Effector memory CD8-positive, alpha-beta T cell (primary cell): ENCODE data around the gene BTBD1.
"Not testable (repeated sequence)": the region's sequence is repeated elsewhere in the genome, so short reads cannot be mapped to it uniquely, and the experiment has no call there.

Experiments
- ATAC-seq: fragments of 150-1000 bp; cut with Tn5 transposase; replicated peaks from 2 replicates; pipeline ENCODE4 v1.10.0; 2021; ENCODE audit warnings: mild to moderate bottlenecking, moderate library complexity
- DNase-seq, 3 experiments: peaks; one replicate each; pipeline ENCODE4 v3.0.0; 2021
- H3K27ac Mint-ChIP-seq, 2 donors: one replicate each; pipeline ENCODE4 v1.8.0; 2022; ENCODE audit warnings: mild to moderate bottlenecking in 2 of 2, mixed read lengths in 2 of 2, moderate library complexity in 2 of 2
- H3K27me3 Mint-ChIP-seq, 2 donors: one replicate each; pipeline ENCODE4 v1.8.0; 2022; ENCODE audit warnings: mixed read lengths in 2 of 2
- H3K36me3 Mint-ChIP-seq: one replicate; pipeline ENCODE4 v1.8.0; 2022; ENCODE audit warnings: mild to moderate bottlenecking, moderate library complexity, mixed read lengths; ENCODE audit not compliant: insufficient read depth
- H3K4me1 Mint-ChIP-seq, 2 donors: one replicate each; pipeline ENCODE4 v1.8.0; 2022; ENCODE audit warnings: low read depth in 2 of 2, mixed read lengths in 2 of 2
- H3K4me3 Mint-ChIP-seq, 2 donors: one replicate each; pipeline ENCODE4 v1.8.0; 2022; ENCODE audit warnings: mild to moderate bottlenecking in 2 of 2, mixed read lengths in 2 of 2, moderate library complexity in 2 of 2
- H3K9me3 Mint-ChIP-seq, 2 donors: one replicate each; pipeline ENCODE4 v1.8.0; 2022; ENCODE audit warnings: mixed read lengths in 2 of 2

BTBD1 gene

DNA sequence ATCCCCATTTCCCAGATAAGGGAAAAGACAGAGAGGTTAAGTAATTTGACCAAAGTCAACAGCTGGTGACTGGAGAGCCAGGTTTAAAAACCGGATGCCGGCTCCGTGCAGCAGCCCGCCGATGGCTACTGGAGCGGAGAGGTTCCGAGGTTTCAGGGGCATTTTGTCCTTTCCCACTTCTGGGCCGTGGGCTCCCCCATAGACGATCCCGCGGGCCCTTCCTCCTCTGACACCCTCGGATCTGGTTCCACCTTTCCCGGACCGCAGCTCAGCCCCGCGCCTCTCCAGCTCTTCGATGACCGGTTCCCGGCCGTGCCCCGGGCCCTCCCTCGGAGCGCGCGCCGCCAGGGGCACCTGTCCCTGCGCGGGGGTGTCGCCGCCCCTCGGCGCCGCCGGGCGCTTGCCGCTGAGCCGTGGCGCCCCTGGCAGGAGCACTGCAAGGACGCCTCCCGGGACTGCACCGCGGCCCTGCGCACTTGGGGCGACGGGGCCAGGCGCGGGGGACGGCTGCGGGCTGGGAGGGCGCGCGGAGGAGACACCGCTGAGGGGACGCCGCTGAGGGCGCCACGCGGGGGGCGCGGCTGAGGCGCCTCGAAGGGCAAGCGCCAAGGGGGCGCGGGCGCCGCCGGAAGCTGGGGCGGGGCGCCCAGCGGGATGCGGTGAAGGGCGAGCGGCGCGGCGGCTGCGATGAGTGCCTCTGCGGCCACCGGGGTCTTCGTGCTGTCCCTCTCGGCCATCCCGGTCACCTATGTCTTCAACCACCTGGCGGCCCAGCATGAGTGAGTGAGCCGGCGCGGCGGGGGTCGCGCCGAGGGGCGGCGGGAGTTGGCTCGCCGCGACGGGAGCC, 40.2 kb upstream of the BTBD1 start, which contains the start of gene TM6SF1:
Gene TM6SF1, plus strand, starts transcription at position 652 of the 847 bp plus-strand sequence. Its CDS starts 36 bp downstream, at position 688.
- Mint-ChIP-seq H3K27ac (peak within 1 kb of the TSS in 1 of 2 donors; percentile 27), H3K36me3 (no peaks in the 10 kb centered on the region), H3K4me1 (peaks cover 5 to 11% of the 10 kb centered on the region in 2 donors), H3K9me3 (no peaks in the 10 kb centered on the region), H3K27me3 (peaks cover 66 to 80% of the 10 kb centered on the region in 2 donors), H3K4me3 (peak within 1 kb of the TSS; percentile 69 to 73)
- ATAC-seq (peak; percentile 39), DNase-seq (no peak)

DNA sequence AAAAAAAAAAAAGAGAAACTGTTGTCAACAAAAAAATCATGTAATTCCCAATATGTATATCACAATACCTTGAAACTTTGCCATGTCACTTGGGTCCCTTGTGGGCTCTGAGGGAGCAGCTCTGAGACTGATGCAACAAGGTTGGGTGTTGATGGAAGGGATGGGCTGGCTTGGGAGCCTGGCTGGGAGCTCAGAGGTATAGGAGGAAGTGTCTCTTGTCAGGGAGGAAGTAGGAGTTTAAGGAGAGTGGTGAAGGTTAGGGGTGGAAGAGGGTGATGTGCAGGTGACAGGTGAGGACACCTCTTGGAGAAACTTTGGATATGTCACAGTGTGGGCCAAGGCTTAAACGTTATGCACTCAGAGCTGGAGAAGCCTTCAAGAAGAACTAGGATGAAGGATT, 38.4 kb upstream of the BTBD1 start:
- Mint-ChIP-seq H3K27ac (no peak overlapping the region), H3K27me3 (peaks cover 70 to 79% of the 10 kb centered on the region in 2 donors), H3K9me3 (no peaks in the 10 kb centered on the region), H3K36me3 (no peaks in the 10 kb centered on the region), H3K4me3 (no peak overlapping the region), H3K4me1 (peaks cover 5 to 11% of the 10 kb centered on the region in 2 donors)
- no peak for ATAC-seq
- DNase-seq, result no peak

DNA sequence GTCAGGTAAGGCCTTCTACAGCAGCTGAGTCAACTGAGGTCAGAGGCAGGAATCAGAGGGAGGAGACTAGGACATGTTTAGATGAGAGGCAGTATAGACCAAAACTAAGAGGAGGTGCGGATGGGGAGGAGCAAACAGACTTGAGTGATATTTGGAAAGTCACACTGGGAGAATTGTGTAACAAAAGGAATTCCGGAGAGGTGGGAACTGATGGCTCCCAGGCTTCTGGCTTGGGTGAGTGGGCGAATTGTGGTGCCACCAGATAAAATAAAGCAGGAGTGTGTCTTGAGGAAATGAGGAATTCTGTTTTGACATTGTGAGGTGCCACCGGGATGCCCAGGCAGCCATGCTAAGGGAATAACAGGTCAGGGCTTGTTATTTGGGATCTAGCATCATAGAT, 37.1 kb upstream of the BTBD1 start:
- no peaks in the 10 kb centered on the region for H3K9me3 Mint-ChIP-seq
- ATAC-seq (no peak), DNase-seq (no peak)
- peaks cover 64 to 78% of the 10 kb centered on the region in 2 donors for H3K27me3 Mint-ChIP-seq
- no peaks in the 10 kb centered on the region for H3K36me3 Mint-ChIP-seq
- no peak overlapping the region for H3K4me3 Mint-ChIP-seq
- H3K4me1 Mint-ChIP-seq, result peaks cover 5 to 10% of the 10 kb centered on the region in 2 donors
- H3K27ac Mint-ChIP-seq, result no peak overlapping the region

DNA sequence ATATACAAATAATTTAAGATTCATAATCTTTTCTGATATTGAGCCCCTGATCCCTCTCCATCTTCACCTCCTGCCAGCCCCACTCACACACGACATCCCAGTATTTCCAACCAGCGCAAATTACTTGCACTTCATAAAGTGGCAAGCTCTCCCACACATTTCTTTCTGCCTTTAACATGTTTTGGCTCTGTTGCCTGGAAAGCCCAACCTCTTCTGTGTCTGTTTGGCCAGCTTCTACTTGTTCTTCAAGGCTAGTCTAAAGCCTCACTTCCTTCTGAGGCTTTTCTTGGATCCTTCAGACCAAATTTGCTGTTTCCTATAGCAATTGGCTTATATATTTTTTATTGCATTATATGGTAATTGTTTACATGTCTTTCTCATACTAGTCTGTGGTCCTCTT, 35.3 kb upstream of the BTBD1 start:
- H3K36me3 Mint-ChIP-seq, result no peaks in the 10 kb centered on the region
- no peak overlapping the region for H3K4me3 Mint-ChIP-seq
- no peak overlapping the region for H3K27ac Mint-ChIP-seq
- DNase-seq (no peak), ATAC-seq (no peak)
- peaks cover 52 to 76% of the 10 kb centered on the region in 2 donors for H3K27me3 Mint-ChIP-seq
- H3K9me3 Mint-ChIP-seq, result no peaks in the 10 kb centered on the region
- H3K4me1 Mint-ChIP-seq, result no peaks in the 10 kb centered on the region

DNA sequence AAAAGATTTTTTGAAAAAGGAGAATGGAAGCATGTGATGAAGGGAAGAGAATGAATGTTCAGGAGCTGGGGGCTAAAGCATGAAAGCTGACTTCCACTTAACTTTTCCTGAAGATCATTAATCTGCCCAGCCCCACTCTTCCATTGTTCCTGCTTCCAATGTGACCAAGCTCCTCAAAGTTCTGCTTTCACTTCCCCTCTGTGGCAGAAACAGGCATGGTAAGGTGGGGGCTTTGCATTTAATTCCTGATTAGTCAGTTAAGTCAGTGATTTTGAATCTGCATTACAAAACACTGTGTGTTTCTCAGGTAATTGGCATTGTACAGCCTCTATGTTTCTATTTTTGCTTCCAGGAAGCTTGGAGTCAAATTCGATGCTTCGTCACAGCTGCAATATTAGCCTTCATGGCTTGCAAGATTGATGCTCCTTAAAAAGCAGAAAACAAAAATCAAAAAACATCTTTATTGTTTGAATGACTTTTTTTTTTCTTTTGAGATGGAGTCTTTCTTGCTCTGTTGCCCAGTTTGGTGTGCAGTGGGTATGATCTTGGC, 33.1 kb upstream of the BTBD1 start:
- Mint-ChIP-seq H3K36me3 (no peaks in the 10 kb centered on the region), H3K27ac (no peak overlapping the region)

DNA sequence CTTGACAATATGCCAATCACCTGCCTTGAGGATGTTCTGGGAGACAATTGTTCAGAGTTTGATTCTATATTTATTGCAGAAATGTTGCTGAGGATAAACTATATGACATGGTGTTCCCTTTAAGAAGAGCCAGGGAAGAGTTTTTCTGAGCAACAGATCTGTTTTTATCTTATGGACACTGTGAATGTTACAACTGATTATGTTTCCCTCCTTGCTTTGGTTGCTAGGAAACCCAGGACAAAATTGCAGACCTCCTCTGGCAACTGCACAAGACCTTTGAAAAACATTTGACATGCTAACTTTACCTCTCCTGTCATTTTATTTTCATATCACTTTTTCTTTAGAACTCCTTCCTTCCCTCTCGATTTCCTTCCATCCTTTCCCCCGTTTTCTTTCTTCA, 32.2 kb upstream of the BTBD1 start:
- Mint-ChIP-seq H3K9me3 (no peaks in the 10 kb centered on the region), H3K27me3 (peaks cover 45 to 64% of the 10 kb centered on the region in 2 donors), H3K27ac (no peak overlapping the region), H3K36me3 (no peaks in the 10 kb centered on the region), H3K4me3 (no peak overlapping the region), H3K4me1 (no peaks in the 10 kb centered on the region)
- DNase-seq (no peak), ATAC-seq (no peak)

More for the DNA sequence above, 33.1 kb upstream of the BTBD1 start:
- Mint-ChIP-seq H3K9me3 (no peaks in the 10 kb centered on the region), H3K4me3 (no peak overlapping the region), H3K4me1 (no peaks in the 10 kb centered on the region), H3K27me3 (peaks cover 52 to 73% of the 10 kb centered on the region in 2 donors)
- DNase-seq, result no peak
- no peak for ATAC-seq

DNA sequence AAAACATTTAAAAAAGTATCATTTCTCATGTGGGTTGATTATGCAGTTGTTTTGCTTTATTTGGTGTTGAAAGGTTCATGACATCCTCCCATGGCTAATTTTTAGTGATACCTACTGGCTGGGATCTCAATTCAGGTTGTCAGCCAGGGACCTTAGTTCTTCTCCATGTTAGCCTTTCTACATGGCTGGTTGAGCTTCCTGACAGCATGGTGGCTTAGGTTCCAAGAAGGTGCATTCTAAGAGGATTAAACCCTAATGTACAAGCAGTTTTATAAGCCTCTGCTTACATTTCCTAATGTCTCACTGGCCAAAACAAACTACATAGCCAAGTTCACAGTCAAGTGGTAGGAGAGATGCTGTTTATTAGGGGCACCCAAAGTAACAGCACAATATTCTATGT, 31.0 kb upstream of the BTBD1 start:
- DNase-seq (no peak), ATAC-seq (no peak)
- Mint-ChIP-seq H3K36me3 (no peaks in the 10 kb centered on the region), H3K4me1 (no peaks in the 10 kb centered on the region), H3K27me3 (peaks cover 38 to 64% of the 10 kb centered on the region in 2 donors), H3K27ac (no peak overlapping the region), H3K4me3 (no peak overlapping the region), H3K9me3 (no peaks in the 10 kb centered on the region)

DNA sequence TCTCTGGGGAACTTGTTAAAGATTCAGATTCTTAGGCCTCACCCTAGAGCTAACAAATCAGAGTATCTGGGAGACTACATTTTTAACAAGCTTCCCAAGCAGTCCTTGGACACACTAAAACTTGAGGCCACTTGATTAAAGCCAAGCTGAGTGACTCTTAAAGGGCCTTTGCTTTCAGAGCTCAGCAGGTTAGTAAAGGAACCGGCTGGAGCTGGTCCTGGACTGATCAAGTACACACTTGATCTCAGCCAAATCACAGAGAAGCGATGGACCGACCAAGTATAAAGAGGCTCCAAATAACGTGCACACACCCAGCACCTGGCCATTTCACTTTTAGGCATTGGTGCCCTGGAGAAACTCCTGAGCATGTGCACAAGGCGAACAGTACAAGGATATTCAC, 27.5 kb upstream of the BTBD1 start:
- peaks cover 0 to 1% of the 10 kb centered on the region in 2 donors for H3K4me1 Mint-ChIP-seq
- no peaks in the 10 kb centered on the region for H3K36me3 Mint-ChIP-seq
- DNase-seq, result no peak
- H3K4me3 Mint-ChIP-seq, result no peak overlapping the region
- H3K27me3 Mint-ChIP-seq, result peaks cover 22 to 38% of the 10 kb centered on the region in 2 donors
- ATAC-seq, result no peak
- H3K9me3 Mint-ChIP-seq, result no peaks in the 10 kb centered on the region
- no peak overlapping the region for H3K27ac Mint-ChIP-seq

DNA sequence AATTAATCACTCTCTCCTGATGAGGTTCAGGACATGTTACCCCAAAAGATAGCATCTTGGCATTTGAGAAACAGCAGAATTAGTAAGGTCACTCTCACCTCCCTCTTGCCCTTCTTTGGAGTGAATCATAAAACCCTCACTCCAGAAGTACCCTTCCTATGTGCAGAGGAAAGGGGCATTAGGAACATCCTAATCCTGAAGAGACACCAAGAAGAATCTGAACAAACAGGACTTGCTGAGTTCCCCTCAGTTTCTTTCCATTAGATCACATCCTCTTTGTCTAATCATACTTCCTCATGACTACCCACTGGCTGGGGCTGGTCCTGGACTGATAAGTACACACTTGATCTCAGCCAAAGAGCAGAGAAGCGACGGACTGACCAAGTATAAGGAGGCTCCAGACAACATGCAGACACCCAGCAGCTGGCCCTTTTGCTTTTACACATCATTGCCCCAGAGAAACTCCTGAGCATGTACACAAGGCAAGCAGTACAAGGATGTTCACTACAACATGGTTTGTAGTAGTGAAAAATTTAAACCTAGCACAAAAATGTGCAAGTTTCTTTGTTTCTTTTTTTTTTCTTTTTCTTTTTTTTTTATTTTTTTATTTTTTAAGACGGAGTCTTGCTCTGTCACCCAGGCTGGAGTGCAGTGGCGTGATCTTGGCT, 25.4 kb upstream of the BTBD1 start:
- H3K27me3 Mint-ChIP-seq, result peaks cover 28 to 35% of the 10 kb centered on the region in 2 donors
- no peak for ATAC-seq
- no peak overlapping the region for H3K27ac Mint-ChIP-seq
- DNase-seq, result no peak
- no peaks in the 10 kb centered on the region for H3K9me3 Mint-ChIP-seq
- H3K36me3 Mint-ChIP-seq, result no peaks in the 10 kb centered on the region
- no peak overlapping the region for H3K4me3 Mint-ChIP-seq
- peaks cover 0 to 1% of the 10 kb centered on the region in 2 donors for H3K4me1 Mint-ChIP-seq

DNA sequence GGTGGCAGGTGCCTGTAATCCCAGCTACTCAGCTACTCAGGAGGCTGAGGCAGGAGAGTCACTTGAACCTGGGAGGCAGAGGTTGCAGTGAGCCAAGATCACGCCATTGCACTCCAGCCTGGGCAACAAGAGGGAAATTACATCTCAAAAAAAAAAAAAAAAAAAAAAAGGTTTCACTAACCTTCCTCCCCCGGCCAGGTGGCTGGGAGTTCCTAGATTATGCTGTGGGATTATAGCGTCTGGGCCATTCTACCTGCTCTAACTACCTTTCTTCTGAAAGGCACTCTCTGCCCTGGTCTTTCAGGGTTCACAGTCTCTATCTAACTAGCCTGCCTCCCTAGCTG, 24.9 kb upstream of the BTBD1 start:
- H3K36me3 Mint-ChIP-seq, ATAC-seq, H3K4me3 Mint-ChIP-seq, H3K4me1 Mint-ChIP-seq, H3K27ac Mint-ChIP-seq, H3K9me3 Mint-ChIP-seq, DNase-seq: not testable (repeated sequence)
- H3K27me3 Mint-ChIP-seq, result peaks cover 26 to 30% of the 10 kb centered on the region in 2 donors

DNA sequence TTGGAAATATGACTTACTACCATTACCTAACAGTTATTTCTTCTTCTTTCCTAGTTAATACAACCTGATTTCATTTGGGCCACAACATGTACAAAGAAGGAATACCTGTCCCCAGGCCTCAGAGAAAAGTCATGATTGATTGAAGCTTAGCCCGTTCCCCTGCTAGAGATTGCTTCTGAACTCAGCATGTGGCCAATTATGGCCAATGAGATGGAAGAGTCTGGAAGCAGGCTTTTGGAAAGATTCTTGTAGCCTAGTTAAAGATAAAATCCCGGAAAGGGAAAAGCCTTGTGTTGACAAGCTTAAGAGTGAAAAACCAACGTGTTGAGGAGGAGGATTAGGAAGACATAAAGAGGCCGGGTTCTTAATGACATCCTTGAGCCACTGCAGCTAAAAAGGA, 23.4 kb upstream of the BTBD1 start:
- no peak for ATAC-seq
- no peak for DNase-seq
- no peak overlapping the region for H3K4me3 Mint-ChIP-seq
- H3K9me3 Mint-ChIP-seq, result no peaks in the 10 kb centered on the region
- no peak overlapping the region for H3K27ac Mint-ChIP-seq
- H3K4me1 Mint-ChIP-seq, result peaks cover 0 to 1% of the 10 kb centered on the region in 2 donors
- H3K36me3 Mint-ChIP-seq, result no peaks in the 10 kb centered on the region
- H3K27me3 Mint-ChIP-seq, result peaks cover 17 to 29% of the 10 kb centered on the region in 2 donors

DNA sequence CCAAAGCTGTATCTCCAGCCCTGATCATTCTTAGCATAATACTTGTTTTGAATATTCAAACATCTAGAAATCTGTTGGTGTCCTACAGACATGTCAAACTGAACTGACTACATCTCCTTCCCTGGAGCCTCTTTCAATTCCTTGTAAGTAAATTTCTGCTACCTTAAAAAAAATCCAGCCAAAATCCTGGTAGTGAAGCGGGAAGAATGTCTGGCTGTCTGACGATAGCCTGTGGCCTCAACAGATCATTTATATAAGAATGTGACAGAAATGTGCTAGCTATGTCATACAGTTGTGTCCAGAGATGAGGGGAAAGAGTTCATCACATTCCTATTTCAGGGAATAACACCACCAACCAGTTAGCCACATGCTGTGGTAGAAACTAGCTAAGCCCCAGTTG, 21.8 kb upstream of the BTBD1 start:
- peaks cover 0 to 1% of the 10 kb centered on the region in 2 donors for H3K4me1 Mint-ChIP-seq
- no peak overlapping the region for H3K27ac Mint-ChIP-seq
- no peak overlapping the region for H3K4me3 Mint-ChIP-seq
- H3K27me3 Mint-ChIP-seq, result peaks cover 28 to 38% of the 10 kb centered on the region in 2 donors
- H3K9me3 Mint-ChIP-seq, result no peaks in the 10 kb centered on the region
- H3K36me3 Mint-ChIP-seq, result no peaks in the 10 kb centered on the region
- ATAC-seq (no peak), DNase-seq (no peak)

DNA sequence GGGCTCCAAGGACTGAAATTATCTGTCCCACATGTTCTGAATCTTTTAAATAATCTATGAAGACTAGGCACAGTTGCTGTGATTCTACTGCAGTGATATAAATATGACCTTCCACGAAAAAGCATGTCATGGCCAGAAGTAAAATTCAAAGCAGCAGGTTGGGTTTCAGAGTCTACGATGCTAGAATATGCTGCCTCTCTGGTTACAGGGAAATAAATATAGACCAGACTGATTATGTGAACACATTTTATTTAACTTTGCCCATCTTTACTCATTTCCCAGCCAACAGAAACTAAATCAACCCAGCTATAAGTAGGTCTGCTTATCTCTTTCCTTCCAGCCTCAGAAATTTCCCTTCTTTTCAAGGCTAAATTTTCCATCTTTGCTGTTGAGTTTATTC, 20.5 kb upstream of the BTBD1 start:
- Mint-ChIP-seq H3K27ac (no peak overlapping the region), H3K9me3 (no peaks in the 10 kb centered on the region), H3K4me3 (no peak overlapping the region), H3K27me3 (peaks cover 38 to 39% of the 10 kb centered on the region in 2 donors), H3K4me1 (peaks cover 0 to 1% of the 10 kb centered on the region in 2 donors), H3K36me3 (no peaks in the 10 kb centered on the region)
- DNase-seq (no peak), ATAC-seq (no peak)
